AG04450 (cell line): ENCODE results near the gene MAG. TPM values are rescaled to one million over a fixed set of nuclear protein-coding genes. Genes with fewer than 3 reads are reported as not detected.

Experiments
- CTCF ChIA-PET: fragments of 300-600, 350-600 bp; formaldehyde crosslinking; extraction: SDS; loops from one replicate; lab custom pipeline; 2022; ENCODE audit warnings: antibody characterized with exemption, inconsistent platforms; lab: Charles Lee
- POLR2A ChIA-PET: fragments of 350-600 bp; formaldehyde crosslinking; extraction: SDS; loops from one replicate; lab custom pipeline; 2021; ENCODE audit warnings: antibody characterized with exemption, inconsistent platforms; lab: Yijun Ruan, JAX
- DNase-seq: peaks from one replicate; pipeline ENCODE4 v3.0.0-alpha.2; 2011; ENCODE audit warnings: low read depth, low spot score
- H3K27ac ChIP-seq: one replicate; pipeline ENCODE4 v1.5.1; 2012; ENCODE audit warnings: low read depth, low read length, control low read depth
- H3K27me3 ChIP-seq: one replicate; pipeline ENCODE4 v1.6.0; 2012; ENCODE audit warnings: low read length; ENCODE audit not compliant: control insufficient read depth, insufficient read depth
- H3K4me3 ChIP-seq: 2 replicates; pipeline ENCODE4 v1.5.1; 2011; ENCODE audit warnings: mild to moderate bottlenecking, low read depth, low read length, control low read depth
- H3K9me3 ChIP-seq: 2 replicates; pipeline ENCODE4 v1.5.1; 2012; ENCODE audit warnings: low read length; ENCODE audit not compliant: control insufficient read depth, insufficient read depth
- CTCF ChIP-seq: IDR thresholded peaks from 2 replicates; pipeline ENCODE4 v1.5.1; 2011; ENCODE audit warnings: low read depth, low read length, control low read depth, inconsistent platforms
- polyA plus RNA-seq: library from polyadenylated mRNA; depleted of rRNA; stranded (reverse); fragments of >200 nt; gene quantifications from 2 replicates; pipeline ENCODE4 v1.2.3, GENCODE V29; 2011

MAG gene
- polyA plus RNA-seq, 1 experiment = not detected

- POLR2A ChIA-PET = no interaction called here
- DNase-seq = no peak
- CTCF ChIA-PET = no interaction called here
- peaks cover 8% of the 10 kb centered on the region for H3K27me3 ChIP-seq
- no peak for TF ChIP-seq CTCF
- no peak overlapping the region for H3K27ac ChIP-seq
- H3K4me3 ChIP-seq = no peak overlapping the region
- H3K9me3 ChIP-seq = no peaks in the 10 kb centered on the region
Observed at GRCh38 chr19:35278578-35279284, 13.2 kb upstream of the MAG start.

- peaks cover 11% of the 10 kb centered on the region for H3K27me3 ChIP-seq
- POLR2A ChIA-PET = no interaction called here
- H3K27ac ChIP-seq = no peak overlapping the region
- DNase-seq = no peak
- no peaks in the 10 kb centered on the region for H3K9me3 ChIP-seq
- CTCF ChIA-PET = no interaction called here
- H3K4me3 ChIP-seq = no peak overlapping the region
- no peak for TF ChIP-seq CTCF
Observed at GRCh38 chr19:35279374-35279773, 12.6 kb upstream of the MAG start.

GRCh38 chr19:35279985-35280821, 11.8 kb upstream of the MAG start:
- ChIA-PET POLR2A (interaction anchor here (0.6 kb wide), 1 partner anchor 180 kb away, joined by 3 read pairs; no protein-coding TSS in a partner anchor), CTCF (no interaction called here)
- no peaks in the 10 kb centered on the region for H3K9me3 ChIP-seq
- H3K27ac ChIP-seq = no peak overlapping the region
- peaks cover 11% of the 10 kb centered on the region for H3K27me3 ChIP-seq
- DNase-seq = no peak
- no peak for TF ChIP-seq CTCF
- no peak overlapping the region for H3K4me3 ChIP-seq

- H3K27ac ChIP-seq = no peak overlapping the region
- TF ChIP-seq CTCF = no peak
- no peaks in the 10 kb centered on the region for H3K9me3 ChIP-seq
- DNase-seq = no peak
- H3K4me3 ChIP-seq = no peak overlapping the region
- ChIA-PET CTCF (interaction anchor here (1.8 kb wide), 1 partner anchor 12 kb away, joined by 8 read pairs; the partner anchor contains the start of gene USF2), POLR2A (no interaction called here)
- H3K27me3 ChIP-seq = peaks cover 11% of the 10 kb centered on the region
Observed at GRCh38 chr19:35281303-35281702, 10.7 kb upstream of the MAG start.
